Non-pigmented ciliary epithelial cell (primary cell): ENCODE measurements around the gene RBMS1.

Source experiments
- DNase-seq: peaks from one replicate; pipeline ENCODE4 v3.0.0-alpha.2; 2010; ENCODE audit warnings: low read depth

Gene RBMS1, protein sequence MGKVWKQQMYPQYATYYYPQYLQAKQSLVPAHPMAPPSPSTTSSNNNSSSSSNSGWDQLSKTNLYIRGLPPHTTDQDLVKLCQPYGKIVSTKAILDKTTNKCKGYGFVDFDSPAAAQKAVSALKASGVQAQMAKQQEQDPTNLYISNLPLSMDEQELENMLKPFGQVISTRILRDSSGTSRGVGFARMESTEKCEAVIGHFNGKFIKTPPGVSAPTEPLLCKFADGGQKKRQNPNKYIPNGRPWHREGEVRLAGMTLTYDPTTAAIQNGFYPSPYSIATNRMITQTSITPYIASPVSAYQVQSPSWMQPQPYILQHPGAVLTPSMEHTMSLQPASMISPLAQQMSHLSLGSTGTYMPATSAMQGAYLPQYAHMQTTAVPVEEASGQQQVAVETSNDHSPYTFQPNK

DNA sequence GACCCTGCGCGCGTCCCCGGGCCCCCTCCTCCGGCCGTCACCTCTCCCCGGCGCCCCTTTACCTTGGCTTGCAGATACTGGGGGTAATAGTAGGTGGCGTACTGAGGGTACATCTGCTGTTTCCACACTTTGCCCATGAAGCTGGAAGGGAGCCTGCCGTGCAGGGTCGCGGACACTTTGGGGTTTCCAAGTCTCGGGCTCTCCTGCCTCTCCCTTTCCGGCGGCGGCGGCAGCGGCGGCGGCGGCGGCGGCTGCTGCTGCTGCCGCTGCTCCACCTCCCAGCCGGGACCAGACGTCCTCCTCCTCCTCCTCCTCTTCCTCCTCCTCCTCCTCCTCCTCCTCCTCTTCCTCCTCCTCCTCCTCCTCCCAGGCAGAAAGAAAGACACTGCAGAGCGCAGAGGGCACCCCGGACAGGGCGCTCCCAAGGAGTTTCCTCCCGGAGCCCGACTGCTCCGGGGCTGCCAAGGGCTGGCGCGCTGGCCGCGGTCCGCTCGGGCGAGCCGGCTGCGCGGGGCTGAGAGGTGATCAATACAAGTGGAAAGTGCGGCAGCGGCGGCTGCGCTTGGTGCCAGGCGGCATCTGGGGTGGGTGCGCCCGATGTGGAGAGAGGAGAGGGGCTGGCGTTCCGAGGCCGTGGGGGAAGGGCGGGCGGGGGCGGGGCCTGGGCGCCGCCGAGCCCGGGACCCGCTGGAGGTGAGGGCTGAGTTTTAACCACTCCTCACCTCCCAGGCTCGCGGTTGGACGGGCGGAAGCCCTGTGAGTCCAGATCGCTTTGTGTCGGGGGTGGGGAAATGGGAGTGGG, at the start of gene RBMS1:
Gene RBMS1 (minus strand): TSS at position 581 of the 802 bp plus-strand sequence. CDS start 444 bp downstream, at position 137.
- no peak for DNase-seq

DNA sequence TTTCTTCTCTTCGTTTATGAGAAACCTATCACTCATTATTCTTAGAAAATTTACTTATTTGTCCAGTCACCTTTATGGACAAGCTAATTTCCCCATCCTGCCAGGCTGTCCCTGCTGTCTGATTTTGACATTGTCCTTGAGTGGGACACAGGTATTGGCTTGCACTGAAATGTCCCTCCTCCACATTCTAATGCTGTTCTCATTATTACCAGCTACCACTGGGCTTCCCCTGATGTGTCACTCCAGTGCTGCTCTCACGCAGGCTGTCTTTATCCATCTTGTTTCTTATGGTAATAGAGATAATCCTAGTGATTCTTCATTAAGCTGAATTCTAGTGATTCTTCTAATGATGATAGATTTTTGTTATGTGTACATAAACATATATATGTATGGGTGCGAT, 48.1 kb upstream of the RBMS1 start:
- no peak for DNase-seq

DNA sequence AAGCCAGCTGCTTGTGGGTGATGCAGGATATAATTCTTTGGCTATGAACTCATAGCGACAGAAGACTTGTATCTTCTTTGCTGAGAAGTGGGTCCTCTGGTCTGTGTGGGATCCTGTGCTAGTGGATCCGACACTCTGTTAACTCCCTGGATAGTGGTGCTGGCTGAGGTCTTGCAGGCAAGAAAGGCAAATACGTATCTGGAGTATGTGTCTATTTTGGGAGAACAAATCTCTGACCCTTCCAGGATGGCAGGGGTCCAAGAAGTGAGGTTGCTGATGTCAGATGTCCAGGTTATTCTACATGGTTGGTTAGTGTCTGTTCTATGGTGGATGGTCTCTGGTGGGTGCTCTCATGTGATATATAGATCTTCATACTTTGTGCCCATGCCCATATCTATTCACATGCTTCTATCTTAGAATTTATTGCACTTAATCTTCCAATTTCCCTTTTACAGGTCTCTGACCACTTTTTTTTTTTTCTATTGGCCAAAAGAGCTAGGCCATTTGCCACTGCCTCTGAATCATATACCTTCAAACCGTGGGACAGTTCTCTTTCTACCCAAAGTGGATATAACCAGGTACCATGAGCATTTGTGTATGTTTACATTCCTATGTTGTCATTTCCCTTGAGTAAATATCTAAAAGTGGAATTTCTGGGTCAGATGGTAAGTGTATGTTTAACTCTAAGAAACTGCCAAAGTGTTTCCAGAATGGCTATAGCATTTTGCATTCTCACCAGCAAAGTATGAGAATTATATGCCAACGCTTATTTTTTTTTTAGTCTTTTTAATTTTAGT, 45.1 kb upstream of the RBMS1 start:
- no peak for DNase-seq

DNA sequence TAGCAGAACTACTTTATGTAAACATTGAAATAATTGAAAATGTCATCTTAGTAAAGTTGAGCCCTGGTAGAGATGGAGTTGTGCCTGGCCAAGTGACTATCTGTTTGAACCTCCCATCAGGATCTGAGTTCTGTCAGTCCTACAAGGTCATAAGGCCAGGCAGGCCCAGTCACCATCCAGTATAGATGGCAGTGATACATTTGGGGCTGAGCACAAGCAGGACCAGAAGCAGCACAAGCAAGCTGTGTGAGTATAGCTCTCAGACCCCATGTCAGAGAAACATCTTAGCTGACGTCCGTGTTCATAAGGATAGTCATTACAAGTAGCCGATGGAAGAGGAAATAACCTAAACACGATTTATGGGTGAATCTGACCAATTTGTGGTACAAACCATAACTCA, 44.5 kb upstream of the RBMS1 start:
- no peak for DNase-seq

DNA sequence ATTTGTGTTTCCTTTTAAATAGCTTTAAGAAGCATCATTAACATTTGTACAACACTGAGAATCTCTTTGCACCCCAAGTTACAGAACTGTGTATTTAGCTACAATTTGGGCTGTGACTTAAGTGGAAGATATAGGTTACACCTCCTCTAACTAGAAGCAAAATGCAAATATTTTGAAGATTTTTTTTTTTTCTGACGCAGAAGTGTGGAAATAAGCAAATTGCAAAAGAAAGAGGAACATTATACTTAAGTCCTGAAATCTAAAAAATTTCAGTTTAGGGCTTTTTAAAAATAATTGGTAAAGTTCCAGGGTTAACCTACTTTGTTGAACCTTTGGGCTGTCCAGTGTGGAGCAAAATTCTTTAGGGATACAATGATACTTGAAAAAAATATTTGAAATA, 41.4 kb upstream of the RBMS1 start:
- DNase-seq = no peak

DNA sequence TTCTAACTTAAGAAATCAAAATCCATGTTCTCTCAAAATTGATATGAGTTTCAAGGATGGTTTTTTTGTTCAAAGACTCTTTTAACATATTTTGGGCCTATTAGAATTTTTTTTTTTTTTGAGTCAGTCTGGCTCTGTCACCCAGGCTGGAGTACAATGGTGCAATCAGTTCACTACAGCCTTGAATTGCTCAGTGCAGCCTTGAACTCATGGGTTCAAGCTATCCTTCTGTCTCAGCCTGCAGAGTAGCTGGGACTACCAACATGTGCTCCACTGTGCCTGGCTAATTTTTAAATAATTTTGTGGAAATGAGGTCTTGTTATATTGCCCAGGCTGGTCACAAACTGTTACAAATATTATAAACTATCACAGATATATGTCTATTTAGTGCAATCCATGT, 40.6 kb upstream of the RBMS1 start:
- no peak for DNase-seq

DNA sequence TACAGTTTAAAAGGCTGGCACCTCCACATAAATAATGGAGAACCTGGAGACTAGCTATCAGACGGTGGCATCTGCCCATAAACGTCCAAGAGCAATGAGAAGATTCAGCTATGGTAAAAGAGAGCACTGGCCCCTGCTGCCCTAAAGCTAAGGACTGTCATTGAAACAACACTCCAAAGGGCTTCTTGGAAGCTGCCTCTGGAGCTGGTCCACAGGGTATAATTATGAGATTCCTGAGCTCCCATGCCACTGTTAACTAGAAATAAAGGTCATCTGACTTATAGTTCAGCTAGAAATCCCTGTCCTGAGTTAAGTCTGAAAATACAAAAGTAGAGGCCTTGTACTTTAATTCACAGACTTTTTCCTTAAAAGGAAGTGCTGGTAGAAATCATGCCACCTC, 39.9 kb upstream of the RBMS1 start:
- no peak for DNase-seq

DNA sequence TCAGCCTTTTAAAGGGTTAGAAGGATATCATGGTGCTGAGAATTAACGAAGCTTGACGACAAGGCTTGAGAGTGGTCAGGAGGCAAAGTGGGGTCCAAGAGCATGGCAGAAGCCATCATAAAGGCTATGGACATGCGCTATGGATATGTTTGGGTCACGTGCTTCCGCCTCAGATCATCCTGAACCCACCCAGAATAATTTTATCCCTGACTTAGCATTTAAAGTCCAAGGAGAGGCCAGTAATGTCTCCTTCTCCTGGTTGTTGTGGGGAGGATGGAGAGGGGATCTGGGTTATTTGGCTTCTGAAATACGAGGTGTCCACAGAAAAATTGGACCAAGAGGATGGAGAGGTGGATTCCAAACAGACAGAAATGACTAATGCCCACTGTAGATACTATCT, 38.8 kb upstream of the RBMS1 start:
- DNase-seq = no peak

DNA sequence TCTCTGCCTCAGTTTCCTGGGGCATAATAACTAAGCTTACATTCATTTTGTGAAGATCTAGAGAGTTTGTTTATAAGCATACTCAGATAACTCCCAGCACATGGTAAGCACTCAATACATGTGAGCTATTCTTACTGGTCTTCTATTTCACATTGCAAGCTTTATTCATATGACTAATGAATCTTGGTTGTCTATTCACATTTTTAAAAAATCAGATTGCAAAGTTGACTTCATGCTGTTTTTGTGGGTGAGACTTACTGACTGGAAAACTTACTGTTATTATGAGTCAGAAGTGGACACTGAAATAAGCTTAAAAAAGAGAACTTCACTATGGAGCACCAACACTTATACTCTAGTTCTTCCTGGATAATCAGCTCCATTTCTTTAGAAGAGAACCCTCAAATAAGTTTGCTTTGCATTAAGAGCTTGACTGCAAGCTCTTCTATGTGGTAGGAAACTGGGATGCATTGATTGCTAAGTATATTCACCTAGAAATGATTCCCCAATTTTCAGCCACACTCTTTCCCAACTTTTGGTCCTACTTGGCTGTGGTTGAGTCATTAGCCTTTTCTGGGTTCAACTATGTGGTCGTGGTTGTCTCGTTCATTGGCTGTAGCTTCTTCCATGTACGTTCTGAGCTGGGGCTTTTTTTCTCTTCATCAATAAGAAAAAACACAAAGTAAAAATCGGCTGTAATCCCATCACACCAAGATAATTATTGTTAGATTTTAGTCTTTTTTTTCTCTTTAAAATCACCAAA, 29.5 kb upstream of the RBMS1 start:
- peak; percentile 43 for DNase-seq

DNA sequence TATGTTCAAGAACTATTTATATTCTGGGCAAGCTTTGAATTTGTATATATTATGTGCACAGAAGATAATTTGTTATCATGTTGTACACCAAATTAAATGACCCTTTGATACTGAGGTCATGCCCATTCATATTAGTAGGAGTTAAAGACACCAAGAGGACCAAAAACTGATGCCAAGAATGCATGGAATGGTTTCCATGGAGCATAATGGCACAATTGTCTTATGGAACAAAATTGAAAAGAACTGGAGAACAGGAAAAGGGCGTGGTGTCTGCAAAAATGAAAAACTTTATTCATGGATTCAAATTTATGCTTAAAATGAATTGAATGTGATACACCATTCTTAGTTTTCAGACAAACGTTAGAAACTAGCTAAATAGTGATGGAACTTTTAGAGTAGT, 24.1 kb upstream of the RBMS1 start:
- DNase-seq = no peak

DNA sequence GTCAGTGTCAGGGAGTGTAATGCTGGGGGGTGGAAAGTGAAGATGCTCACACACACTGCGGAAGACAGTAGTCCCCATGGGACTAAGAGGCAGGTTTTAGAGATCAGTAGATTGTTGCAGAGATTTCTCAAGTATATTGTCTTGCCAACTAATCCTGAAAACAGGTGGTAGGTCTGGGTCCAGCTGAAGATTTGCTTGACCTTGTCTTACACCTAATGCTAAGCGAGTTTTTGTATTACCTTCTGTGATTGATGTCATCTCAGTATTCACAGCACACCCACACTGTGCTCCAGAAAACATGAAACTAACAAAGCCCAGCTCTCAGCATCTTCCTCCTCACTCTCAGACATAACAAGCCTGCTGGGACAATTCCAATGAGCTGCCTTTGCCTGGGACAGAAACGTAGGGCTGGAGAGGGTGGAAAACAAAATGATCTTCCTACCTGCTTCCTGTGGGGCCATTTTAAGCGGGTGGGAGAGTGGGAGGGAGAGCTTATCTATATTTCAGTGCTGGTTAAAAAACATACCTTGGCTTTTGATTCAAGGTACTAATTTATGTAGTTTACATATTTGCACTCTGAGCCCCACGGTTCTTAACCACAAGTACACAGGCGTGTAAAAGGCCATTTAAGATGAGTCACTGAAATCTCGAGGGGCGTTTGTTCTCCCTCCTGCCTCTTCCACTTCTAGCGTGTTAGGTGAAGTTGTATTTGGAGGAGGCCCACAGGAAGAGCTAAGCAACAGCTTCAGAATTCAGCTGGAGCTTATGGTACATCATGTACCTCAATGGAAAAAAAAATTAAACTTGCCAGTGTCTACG, 23.1 kb upstream of the RBMS1 start:
- no peak for DNase-seq

DNA sequence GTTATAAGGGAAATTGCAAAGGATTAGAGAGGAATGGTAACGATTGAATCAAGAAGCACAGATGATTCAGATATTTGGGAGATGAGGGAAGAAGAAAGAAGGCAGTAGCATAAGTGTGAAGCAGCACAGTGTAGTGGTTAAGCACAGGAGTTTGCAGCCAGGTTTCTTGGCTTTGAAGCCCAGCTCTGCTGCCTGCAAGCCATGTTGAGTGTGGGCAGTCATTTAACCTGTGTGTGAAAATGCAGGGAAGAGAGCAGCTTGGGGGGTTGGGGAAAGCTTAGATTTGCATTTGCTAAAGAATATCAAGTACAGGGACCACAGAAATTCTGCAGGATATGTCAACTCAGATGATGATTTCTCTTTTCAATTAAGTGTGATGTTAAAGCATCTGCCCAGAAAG, 21.5 kb upstream of the RBMS1 start:
- no peak for DNase-seq

DNA sequence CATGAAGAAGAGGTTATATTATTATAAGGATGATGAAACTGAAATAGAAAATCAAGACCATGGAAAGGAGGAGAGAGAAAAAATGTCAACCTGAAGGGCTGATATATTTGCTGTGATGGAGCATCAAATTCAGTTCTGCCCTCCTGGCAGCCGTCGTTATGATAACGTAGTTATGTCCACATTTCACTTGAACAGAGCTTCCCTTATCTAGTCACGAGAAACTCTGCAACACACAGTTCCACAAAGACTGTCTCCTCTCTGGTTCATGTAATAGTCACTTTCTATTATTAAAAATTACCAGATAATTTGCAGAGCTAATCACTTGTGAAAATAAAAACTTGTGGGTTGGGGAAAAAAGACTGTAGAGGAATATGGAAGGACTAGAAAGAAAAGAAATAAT, 19.5 kb upstream of the RBMS1 start:
- no peak for DNase-seq

DNA sequence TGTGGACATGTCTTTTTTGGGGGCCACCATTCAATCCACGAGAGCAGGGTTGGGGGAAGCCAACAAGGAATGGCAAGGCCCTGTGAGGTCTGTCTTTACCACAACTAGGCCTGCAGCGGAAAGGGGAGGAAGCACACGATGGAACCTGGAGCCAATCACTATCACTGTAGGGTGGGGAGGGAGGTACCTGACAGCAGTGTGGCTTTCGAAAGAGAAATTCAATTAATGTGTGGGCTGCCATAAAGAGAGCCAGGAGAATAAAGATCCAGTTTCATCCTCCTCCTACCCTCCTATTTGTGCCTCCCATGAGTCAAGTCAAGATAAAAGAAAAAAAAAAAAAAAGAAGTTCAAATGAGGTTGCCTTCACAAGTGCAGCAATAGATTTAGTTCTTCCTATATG, 18.9 kb upstream of the RBMS1 start:
- no peak for DNase-seq

DNA sequence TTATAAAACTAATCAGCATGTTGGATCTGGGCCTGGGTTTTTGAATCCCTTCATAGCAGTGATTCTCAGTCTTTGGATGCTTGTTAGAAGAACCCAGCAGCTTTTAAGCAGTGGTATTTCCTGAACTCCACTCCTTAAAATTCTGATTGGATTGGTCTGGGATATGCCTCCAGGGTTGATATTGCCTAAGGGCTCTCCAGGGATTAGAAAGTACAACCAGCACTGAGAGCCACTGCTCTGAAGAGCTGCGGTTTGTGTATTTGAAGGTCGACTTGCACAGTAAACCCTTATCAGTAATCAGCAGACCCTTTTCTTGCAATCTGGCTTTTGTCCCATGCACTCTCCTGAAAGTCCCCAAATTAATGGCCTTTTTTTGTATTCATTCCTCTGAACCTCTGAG, 17.0 kb upstream of the RBMS1 start:
- no peak for DNase-seq

DNA sequence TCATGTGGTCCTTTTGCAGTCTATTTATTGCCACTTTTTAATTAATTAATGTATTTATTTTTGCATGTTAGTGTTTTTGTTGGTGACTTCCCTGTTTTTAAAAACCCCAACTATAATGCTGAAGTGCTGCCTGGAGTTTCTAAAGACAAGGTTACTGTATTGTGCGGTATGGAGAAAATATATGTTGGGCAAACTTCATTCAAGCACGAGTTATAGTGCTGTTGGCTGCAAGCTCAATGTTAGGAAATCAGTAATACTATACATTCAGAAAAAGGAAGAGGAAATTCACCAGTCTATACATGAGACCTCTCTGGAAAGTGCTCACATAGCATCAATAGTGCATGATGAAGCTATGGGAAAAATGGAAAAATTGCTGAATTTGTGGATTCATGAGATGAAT, 15.4 kb upstream of the RBMS1 start:
- no peak for DNase-seq

DNA sequence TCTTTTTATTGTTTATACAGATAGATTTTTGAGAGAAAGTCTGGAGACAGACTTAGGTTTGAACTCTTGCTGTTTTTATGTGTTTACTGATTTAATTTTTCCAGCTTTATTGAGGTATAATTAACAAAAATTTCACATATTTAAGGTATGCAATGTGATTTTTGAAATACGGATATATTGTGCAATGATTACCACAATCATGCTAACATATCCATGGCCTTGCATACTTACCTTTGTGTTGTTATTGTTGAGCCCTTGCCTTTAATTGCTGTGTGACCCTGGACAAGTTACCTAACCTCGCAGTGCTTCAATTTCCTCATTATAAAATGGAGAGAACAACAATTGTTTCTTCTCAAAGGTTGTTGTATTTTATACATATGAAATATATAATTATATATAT, 13.9 kb upstream of the RBMS1 start:
- DNase-seq = no peak

DNA sequence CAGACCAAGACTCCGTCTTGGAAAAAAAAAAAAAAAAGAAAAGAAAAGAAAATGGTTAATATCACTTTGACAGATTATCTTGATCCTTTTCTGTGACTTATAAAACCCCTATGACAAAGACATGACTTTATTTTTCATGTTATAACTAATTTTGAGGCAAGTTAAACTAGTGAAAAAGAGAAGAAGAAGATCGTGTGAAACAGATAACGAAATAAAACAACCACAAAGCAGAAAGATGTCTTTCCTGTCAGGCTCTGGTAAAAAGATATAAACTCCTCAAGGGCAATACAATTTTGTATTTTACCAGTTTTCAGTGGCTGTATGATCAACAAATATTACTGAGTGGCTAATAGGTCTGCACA, 13.4 kb upstream of the RBMS1 start:
- no peak for DNase-seq

DNA sequence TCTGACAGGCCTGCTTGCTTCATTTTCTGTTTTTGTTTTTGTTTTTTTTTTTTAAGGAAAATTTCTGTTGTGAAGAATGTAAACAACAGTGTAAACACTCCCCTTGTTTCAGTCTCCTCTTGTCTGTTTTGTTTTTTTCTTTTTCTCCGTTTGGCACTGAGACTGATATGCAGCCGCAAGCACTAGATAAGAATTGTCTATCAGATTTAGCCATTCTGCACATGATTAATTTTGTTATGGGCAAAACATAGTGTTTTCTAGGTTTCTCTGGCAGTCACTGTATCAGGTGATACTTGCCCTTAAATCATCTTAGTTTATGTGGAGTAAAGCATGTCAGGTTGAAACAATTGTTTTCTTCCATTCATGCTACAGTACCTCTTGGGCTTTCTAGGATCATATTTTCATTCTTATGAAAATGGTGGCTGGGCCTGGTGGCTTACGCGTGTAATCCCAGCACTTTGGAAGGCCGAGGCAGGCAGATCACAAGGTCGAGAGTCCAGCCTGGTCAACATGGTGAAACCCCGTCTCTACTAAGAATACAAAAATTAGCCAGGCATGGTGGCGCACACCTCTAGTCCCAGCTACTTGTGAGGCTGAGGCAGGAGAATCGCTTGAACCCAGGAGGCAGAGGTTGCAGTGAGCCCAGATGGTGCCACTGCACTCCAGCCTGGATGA, 12.9 kb upstream of the RBMS1 start:
- DNase-seq = no peak

DNA sequence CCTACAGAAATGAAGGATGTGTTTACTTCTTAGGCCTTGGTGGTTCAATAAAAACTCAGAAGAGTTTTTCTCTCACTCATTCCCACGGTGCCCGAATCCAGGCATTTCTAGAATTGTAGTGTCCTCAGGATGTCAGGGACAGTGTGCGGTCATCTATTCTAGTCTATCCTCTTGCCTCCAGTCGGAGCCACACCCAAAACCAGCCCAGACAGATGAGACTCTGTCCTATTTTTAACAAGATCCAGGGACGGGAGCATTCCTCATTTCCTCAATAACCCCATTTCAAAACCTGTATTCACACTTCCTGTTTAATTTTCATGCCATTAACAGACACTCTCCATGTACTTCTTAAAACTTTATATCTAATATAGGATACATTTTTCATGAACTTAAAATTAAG, 11.6 kb upstream of the RBMS1 start:
- no peak for DNase-seq

DNA sequence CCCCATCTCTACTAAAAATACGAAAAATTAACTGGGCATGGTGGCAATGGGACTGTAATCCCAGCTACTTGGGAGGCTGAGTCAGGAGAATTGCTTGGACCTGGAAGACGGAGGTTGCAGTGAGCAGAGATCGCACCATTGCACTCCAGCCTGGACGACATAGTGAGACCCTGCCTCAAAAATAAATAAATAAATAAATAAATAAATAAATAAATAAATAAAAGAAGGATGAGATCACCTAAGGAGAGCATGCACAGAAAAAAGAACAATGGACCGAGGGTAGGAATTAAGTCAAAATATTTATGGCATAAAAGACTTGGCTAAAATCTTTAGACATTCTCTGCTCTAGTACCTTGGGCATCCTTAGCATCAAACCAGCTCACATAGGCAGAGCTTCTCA, 8.9 kb upstream of the RBMS1 start:
- no peak for DNase-seq
